LNCaP clone FGC (cell line): ENCODE measurements around the gene KRTAP1-5.
"Not testable (repeated sequence)": the region's sequence is repeated elsewhere in the genome, so short reads cannot be mapped to it uniquely, and the experiment has no call there.

ENCODE experiments used
- DNase-seq: peaks from one replicate; pipeline ENCODE4 v3.0.0-alpha.2; 2011; ENCODE audit warnings: low read depth
- H3K4me3 ChIP-seq: 2 replicates; pipeline ENCODE4 v1.5.1; 2011; ENCODE audit warnings: mild to moderate bottlenecking, low read depth, low read length, control low read depth
- CTCF ChIP-seq: IDR thresholded peaks from 2 replicates; pipeline ENCODE4 v1.5.1; 2012; ENCODE audit warnings: mild to moderate bottlenecking; ENCODE audit not compliant: control insufficient read depth, insufficient read depth; ENCODE audit errors: extremely low read depth

Gene KRTAP1-5

GRCh38 chr17:41003926-41004325 lies 23.1 kb downstream of the KRTAP1-5 start:
- no peak for DNase-seq
- no peak for TF ChIP-seq CTCF
- H3K4me3 ChIP-seq: no peak overlapping the region

GRCh38 chr17:41002814-41003213 lies 24.2 kb downstream of the KRTAP1-5 start:
- DNase-seq: no peak
- no peak overlapping the region for H3K4me3 ChIP-seq
- TF ChIP-seq CTCF: no peak

GRCh38 chr17:41001795-41002194 lies 25.2 kb downstream of the KRTAP1-5 start:
- H3K4me3 ChIP-seq: no peak overlapping the region
- DNase-seq: no peak
- TF ChIP-seq CTCF: no peak

- not testable (repeated sequence) for DNase-seq, H3K4me3 ChIP-seq
These were observed 27.4 kb downstream of the KRTAP1-5 start, which contains the start of gene KRTAP3-2 for GRCh38 chr17:40999563-40999962. TSS of gene KRTAP3-2 (minus strand) at chr17:40999906. CDS start at chr17:40999853, 53 bp downstream.

GRCh38 chr17:40997361-40997760 lies 29.6 kb downstream of the KRTAP1-5 start:
- DNase-seq: no peak
- no peak overlapping the region for H3K4me3 ChIP-seq

GRCh38 chr17:40996829-40997228 lies 30.2 kb downstream of the KRTAP1-5 start:
- H3K4me3 ChIP-seq: no peak overlapping the region
- no peak for DNase-seq
- TF ChIP-seq CTCF: no peak

More at GRCh38 chr17:40997361-40997760, 29.6 kb downstream of the KRTAP1-5 start:
- TF ChIP-seq CTCF: no peak

GRCh38 chr17:40995116-40995515 lies 31.9 kb downstream of the KRTAP1-5 start:
- DNase-seq: no peak
- no peak overlapping the region for H3K4me3 ChIP-seq
- no peak for TF ChIP-seq CTCF
